ENCODE results near the gene FAM227A. TPM values are rescaled to one million over a fixed set of nuclear protein-coding genes. Genes with fewer than 3 reads are reported as not detected.

FAM227A gene
- polyA plus RNA-seq (2013, experiment 1 of 2), result 1.1 TPM
- polyA plus RNA-seq (2013, experiment 2 of 2), result 0.56 TPM

DNA sequence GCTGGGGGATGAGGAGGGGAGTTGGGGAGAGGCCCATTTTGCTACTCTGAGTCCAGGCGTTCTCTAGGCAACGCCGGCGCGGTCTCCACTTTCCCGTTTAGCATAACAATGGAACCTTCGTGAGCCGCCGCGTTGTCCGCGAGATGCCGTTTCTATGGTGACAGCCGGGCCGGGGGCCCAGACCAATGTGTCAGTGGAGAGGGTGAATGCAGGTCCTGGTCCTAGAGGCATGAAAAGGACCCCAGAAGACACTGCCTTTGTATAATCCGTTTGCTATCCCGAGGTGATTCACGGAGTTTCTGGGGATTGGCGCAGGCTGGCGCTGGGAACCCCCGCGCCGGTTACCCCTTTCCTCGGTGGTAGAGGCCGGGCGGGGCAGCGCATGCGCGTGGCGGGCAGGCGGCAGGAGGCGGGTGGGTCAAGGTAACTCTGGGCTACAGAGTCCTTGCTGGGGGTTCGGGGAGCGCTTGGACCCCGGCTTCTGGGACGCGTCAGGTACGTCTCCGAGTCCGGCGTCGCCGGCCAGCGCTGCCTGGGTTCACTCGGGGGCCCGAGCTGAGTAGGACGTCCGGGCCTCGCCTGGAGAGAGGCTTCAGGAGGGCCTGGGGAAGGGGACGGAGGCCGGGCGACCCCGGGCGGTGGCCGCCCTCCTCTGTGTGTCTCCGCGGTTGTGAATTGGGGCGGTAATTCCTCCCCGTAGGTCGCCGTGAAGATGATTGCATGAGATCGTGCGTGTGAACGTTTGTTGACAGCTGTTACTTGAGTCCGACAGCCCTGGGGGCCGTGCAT, at the start of gene FAM227A, which contains the start of gene CBY1:
Gene FAM227A (minus strand): TSS at position 137 of the 789 bp plus-strand sequence. CDS start 6,224 bp downstream, outside the sequence.
Gene CBY1 (plus strand): TSS at position 383 of the 789 bp plus-strand sequence. CDS start 11,417 bp downstream, outside the sequence.
- H4K91ac ChIP-seq (ENCODE audit: low read length), result peak within 1 kb of the TSS; percentile 93
- H3K4me2 ChIP-seq (ENCODE audit: low read length, poor library complexity, severe bottlenecking), result peak within 1 kb of the TSS; percentile 92
- H3K4me3 ChIP-seq (ENCODE audit: insufficient read depth in 1 of 2, low read depth in 1 of 2, low read length in 2 of 2), result peak within 1 kb of the TSS; percentile 94 to 97
- H2AK5ac ChIP-seq (ENCODE audit: low read length, severe bottlenecking), result no peak within 1 kb of the TSS
- peak within 1 kb of the TSS; percentile 93 for H3K27ac ChIP-seq (ENCODE audit: low read length, poor library complexity, severe bottlenecking)
- peaks cover 19% of the 10 kb centered on the region for H3K79me1 ChIP-seq (replicated peaks; ENCODE audit: low read length, poor library complexity, severe bottlenecking)
- H3K4ac ChIP-seq (ENCODE audit: low read depth in 1 of 2, low read length in 2 of 2), result peak within 1 kb of the TSS in 1 of 2 experiments; percentile 91
- H3K23ac ChIP-seq (ENCODE audit: low read length in 2 of 2), result peak within 1 kb of the TSS; percentile 68 to 80
- H3K9ac ChIP-seq (ENCODE audit: low read length), result peak within 1 kb of the TSS; percentile 100
- peak within 1 kb of the TSS; percentile 82 to 88 for H3K18ac ChIP-seq (ENCODE audit: low read depth in 1 of 2, low read length in 2 of 2)
- H4K8ac ChIP-seq (ENCODE audit: low read length), result peak within 1 kb of the TSS; percentile 91
- peaks cover 5 to 6% of the 10 kb centered on the region in 2 experiments for H3K36me3 ChIP-seq (ENCODE audit: control insufficient read depth in 1 of 2, insufficient read depth in 2 of 2, low read depth in 1 of 2, low read length in 2 of 2)
- peak within 1 kb of the TSS; percentile 97 for H2AFZ ChIP-seq (ENCODE audit: low read depth, low read length)
- WGBS, result under 1% methylated on average over 66 of the region's 66 CpGs
- H3K4me1 ChIP-seq (ENCODE audit: control insufficient read depth, insufficient read depth, low read depth, low read length), result peaks cover 5% of the 10 kb centered on the region
- H2BK120ac ChIP-seq (ENCODE audit: low read depth, low read length), result peak within 1 kb of the TSS; percentile 99
- peak within 1 kb of the TSS; percentile 99 for H2BK5ac ChIP-seq (ENCODE audit: low read depth, low read length, poor library complexity, severe bottlenecking)
- no peaks in the 10 kb centered on the region for H3K27me3 ChIP-seq (ENCODE audit: control insufficient read depth in 1 of 2, insufficient read depth in 1 of 2, low read length in 2 of 2)
- H2BK12ac ChIP-seq (ENCODE audit: low read length in 2 of 2), result peak within 1 kb of the TSS in 1 of 2 experiments; percentile 86
- H3K9me3 ChIP-seq (ENCODE audit: control insufficient read depth, low read length), result no peaks in the 10 kb centered on the region
- H2BK15ac ChIP-seq (ENCODE audit: low read depth, poor library complexity, severe bottlenecking), result peak within 1 kb of the TSS; percentile 86
- peak; percentile 89 for DNase-seq
- peak within 1 kb of the TSS in 1 of 2 experiments; percentile 97 for H3K14ac ChIP-seq (ENCODE audit: low read length in 2 of 2)

DNA sequence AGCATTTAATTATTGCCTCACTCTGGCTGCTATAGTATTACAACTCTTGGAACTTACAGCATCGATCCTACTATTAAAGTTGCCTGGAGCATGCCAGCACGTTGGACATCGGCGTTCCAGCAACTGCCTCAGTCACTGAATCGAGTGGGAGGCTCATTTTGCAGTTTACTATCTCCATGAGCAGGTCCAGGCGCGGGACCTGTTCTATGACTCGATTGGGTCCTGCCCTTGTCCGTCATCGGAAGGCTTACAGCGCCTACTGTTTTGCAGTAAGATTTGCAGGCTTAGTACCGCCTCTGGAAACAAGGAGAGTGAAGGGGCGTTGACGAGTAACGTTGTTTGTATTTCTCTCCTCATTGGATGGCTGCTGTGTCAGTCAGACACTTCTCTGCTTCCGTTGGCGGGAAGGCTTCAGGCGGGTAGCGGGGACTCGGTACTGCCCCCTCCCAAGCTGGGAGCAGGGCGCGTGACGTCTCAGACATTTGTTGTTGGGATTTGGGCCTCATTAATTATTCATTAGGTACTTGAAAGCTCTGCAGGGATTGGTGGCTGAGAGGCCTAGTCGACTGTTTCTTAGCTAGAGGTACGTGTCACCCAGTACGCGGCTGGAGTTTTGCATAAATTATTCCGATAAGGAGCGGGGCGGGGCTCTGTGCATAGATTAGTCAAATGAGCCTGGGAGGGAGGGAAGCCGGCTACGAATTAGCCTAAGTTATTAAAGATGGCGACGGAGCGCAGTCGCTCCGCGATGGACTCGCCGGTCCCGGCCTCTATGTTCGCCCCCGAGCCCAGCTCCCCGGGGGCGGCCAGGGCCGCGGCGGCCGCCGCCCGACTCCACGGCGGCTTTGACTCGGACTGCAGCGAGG, 49.3 kb upstream of the FAM227A start, which contains the start of gene GTPBP1:
Gene GTPBP1 (plus strand): TSS at position 710 of the 866 bp plus-strand sequence. CDS start 12 bp downstream, at position 722.
- H3K4me1 ChIP-seq (ENCODE audit: control insufficient read depth, insufficient read depth, low read depth, low read length), result peaks cover 16% of the 10 kb centered on the region
- WGBS, result under 1% methylated on average over 44 of the region's 55 CpGs

GRCh38 chr22:38704654-38705234, 48.6 kb upstream of the FAM227A start:
- Histone ChIP-seq H2BK120ac (ENCODE audit: low read depth, low read length) (no peak overlapping the region), H3K27ac (ENCODE audit: low read length, poor library complexity, severe bottlenecking) (no peak overlapping the region), H3K23ac (ENCODE audit: low read length in 2 of 2) (peak overlapping the region in 1 of 2 experiments; percentile 48), H3K36me3 (ENCODE audit: control insufficient read depth in 1 of 2, insufficient read depth in 2 of 2, low read depth in 1 of 2, low read length in 2 of 2) (peaks cover 0 to 6% of the 10 kb centered on the region in 2 experiments), H3K79me1 (replicated peaks; ENCODE audit: low read length, poor library complexity, severe bottlenecking) (peaks cover 6% of the 10 kb centered on the region), H3K9me3 (ENCODE audit: control insufficient read depth, low read length) (no peaks in the 10 kb centered on the region), H2AK5ac (ENCODE audit: low read length, severe bottlenecking) (no peak overlapping the region), H3K4me2 (ENCODE audit: low read length, poor library complexity, severe bottlenecking) (peak overlapping the region; percentile 82), H4K8ac (ENCODE audit: low read length) (peak overlapping the region; percentile 42), H3K9ac (ENCODE audit: low read length) (peak overlapping the region; percentile 79), H3K27me3 (ENCODE audit: control insufficient read depth in 1 of 2, insufficient read depth in 1 of 2, low read length in 2 of 2) (no peaks in the 10 kb centered on the region), H3K18ac (ENCODE audit: low read depth in 1 of 2, low read length in 2 of 2) (no peak overlapping the region), H2BK12ac (ENCODE audit: low read length in 2 of 2) (no peak overlapping the region), H4K91ac (ENCODE audit: low read length) (no peak overlapping the region), H3K4ac (ENCODE audit: low read depth in 1 of 2, low read length in 2 of 2) (no peak overlapping the region), H2BK15ac (ENCODE audit: low read depth, poor library complexity, severe bottlenecking) (no peak overlapping the region), H2AFZ (ENCODE audit: low read depth, low read length) (peak overlapping the region; percentile 20), H3K14ac (ENCODE audit: low read length in 2 of 2) (no peak overlapping the region), H3K4me3 (ENCODE audit: insufficient read depth in 1 of 2, low read depth in 1 of 2, low read length in 2 of 2) (peak overlapping the region in 1 of 2 experiments; percentile 71), H2BK5ac (ENCODE audit: low read depth, low read length, poor library complexity, severe bottlenecking) (no peak overlapping the region), H3K4me1 (ENCODE audit: control insufficient read depth, insufficient read depth, low read depth, low read length) (peaks cover 16% of the 10 kb centered on the region)
- no peak for DNase-seq
- WGBS, result 63% methylated on average over 9 of the region's 10 CpGs

More for the DNA sequence above, 49.3 kb upstream of the FAM227A start, which contains the start of gene GTPBP1:
- H2AFZ ChIP-seq (ENCODE audit: low read depth, low read length), result peak within 1 kb of the TSS; percentile 20
- H3K4ac ChIP-seq (ENCODE audit: low read depth in 1 of 2, low read length in 2 of 2), result peak within 1 kb of the TSS; percentile 70 to 93
- peak within 1 kb of the TSS; percentile 78 to 99 for H3K4me3 ChIP-seq (ENCODE audit: insufficient read depth in 1 of 2, low read depth in 1 of 2, low read length in 2 of 2)
- peak within 1 kb of the TSS; percentile 69 to 93 for H3K14ac ChIP-seq (ENCODE audit: low read length in 2 of 2)
- peak within 1 kb of the TSS; percentile 71 for H3K27ac ChIP-seq (ENCODE audit: low read length, poor library complexity, severe bottlenecking)
- peak within 1 kb of the TSS; percentile 82 for H3K4me2 ChIP-seq (ENCODE audit: low read length, poor library complexity, severe bottlenecking)
- H2AK5ac ChIP-seq (ENCODE audit: low read length, severe bottlenecking), result no peak within 1 kb of the TSS
- peak within 1 kb of the TSS in 1 of 2 experiments; percentile 87 for H3K23ac ChIP-seq (ENCODE audit: low read length in 2 of 2)
- peak within 1 kb of the TSS; percentile 99 for H2BK15ac ChIP-seq (ENCODE audit: low read depth, poor library complexity, severe bottlenecking)
- peak within 1 kb of the TSS; percentile 42 for H4K8ac ChIP-seq (ENCODE audit: low read length)
- H3K18ac ChIP-seq (ENCODE audit: low read depth in 1 of 2, low read length in 2 of 2), result peak within 1 kb of the TSS; percentile 93 to 96
- H3K36me3 ChIP-seq (ENCODE audit: control insufficient read depth in 1 of 2, insufficient read depth in 2 of 2, low read depth in 1 of 2, low read length in 2 of 2), result peaks cover 0 to 13% of the 10 kb centered on the region in 2 experiments
- no peaks in the 10 kb centered on the region for H3K27me3 ChIP-seq (ENCODE audit: control insufficient read depth in 1 of 2, insufficient read depth in 1 of 2, low read length in 2 of 2)
- H3K79me1 ChIP-seq (replicated peaks; ENCODE audit: low read length, poor library complexity, severe bottlenecking), result peaks cover 6% of the 10 kb centered on the region
- peak within 1 kb of the TSS; percentile 93 for H4K91ac ChIP-seq (ENCODE audit: low read length)
- peak; percentile 100 for DNase-seq
- peak within 1 kb of the TSS in 1 of 2 experiments; percentile 34 for H2BK12ac ChIP-seq (ENCODE audit: low read length in 2 of 2)
- H3K9me3 ChIP-seq (ENCODE audit: control insufficient read depth, low read length), result no peaks in the 10 kb centered on the region
- peak within 1 kb of the TSS; percentile 83 for H3K9ac ChIP-seq (ENCODE audit: low read length)
- H2BK5ac ChIP-seq (ENCODE audit: low read depth, low read length, poor library complexity, severe bottlenecking), result peak within 1 kb of the TSS; percentile 89
- peak within 1 kb of the TSS; percentile 80 for H2BK120ac ChIP-seq (ENCODE audit: low read depth, low read length)
